ENCODE measurements around the gene DNAAF5.

Gene DNAAF5

DNA sequence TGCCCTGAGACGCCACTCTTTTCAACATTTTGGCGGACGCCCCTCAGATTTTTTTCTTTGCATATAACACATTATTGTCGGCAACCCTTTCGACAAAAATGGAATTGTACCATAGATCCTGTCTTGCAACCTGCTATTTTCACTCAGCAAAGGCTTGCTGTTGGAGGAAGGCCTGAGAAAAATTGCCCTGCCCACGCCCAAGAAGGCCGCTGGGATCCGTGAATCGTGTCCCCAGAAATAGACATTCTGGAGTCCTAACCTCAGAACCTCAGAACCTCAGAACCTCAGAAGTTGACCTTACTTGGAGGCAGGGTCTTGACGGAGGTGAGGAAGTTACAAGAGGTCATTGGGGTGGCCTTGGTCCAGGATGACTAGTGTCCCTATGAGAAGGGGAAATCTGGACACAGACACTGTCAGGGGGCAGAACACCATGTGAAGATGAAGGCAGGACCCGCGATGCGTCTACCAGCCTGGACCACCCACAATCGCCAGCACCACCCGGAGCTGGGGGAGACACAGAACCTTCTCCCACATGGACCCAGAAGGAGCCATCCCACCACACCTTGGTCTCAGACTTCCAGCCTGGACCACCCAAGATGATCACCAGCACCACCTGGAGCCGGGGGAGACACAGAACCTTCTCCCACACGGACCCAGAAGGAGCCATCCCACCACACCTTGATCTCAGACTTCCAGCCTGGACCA is 19.1 kb upstream of the DNAAF5 start:
- no peak for DNase-seq

DNA sequence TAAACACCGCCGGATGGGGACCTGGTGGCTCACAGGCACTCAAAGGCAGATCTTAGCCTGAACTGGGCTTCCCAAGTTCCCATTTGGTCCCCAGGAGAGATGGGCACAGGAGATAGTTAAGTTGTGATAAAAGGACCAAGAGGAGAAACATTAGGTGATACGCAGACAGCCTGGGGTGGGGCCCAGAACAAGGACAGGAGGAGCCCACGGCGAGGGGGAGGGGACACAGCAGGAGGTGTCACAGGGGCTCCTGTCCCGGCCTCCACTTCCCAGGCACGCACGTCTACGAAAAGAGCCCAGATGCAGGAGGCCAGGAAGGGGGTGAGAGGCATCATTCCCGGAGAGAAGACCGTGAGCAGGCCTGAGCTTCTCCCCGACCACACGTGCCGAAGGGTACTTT is 16.3 kb upstream of the DNAAF5 start:
- no peak for DNase-seq

DNA sequence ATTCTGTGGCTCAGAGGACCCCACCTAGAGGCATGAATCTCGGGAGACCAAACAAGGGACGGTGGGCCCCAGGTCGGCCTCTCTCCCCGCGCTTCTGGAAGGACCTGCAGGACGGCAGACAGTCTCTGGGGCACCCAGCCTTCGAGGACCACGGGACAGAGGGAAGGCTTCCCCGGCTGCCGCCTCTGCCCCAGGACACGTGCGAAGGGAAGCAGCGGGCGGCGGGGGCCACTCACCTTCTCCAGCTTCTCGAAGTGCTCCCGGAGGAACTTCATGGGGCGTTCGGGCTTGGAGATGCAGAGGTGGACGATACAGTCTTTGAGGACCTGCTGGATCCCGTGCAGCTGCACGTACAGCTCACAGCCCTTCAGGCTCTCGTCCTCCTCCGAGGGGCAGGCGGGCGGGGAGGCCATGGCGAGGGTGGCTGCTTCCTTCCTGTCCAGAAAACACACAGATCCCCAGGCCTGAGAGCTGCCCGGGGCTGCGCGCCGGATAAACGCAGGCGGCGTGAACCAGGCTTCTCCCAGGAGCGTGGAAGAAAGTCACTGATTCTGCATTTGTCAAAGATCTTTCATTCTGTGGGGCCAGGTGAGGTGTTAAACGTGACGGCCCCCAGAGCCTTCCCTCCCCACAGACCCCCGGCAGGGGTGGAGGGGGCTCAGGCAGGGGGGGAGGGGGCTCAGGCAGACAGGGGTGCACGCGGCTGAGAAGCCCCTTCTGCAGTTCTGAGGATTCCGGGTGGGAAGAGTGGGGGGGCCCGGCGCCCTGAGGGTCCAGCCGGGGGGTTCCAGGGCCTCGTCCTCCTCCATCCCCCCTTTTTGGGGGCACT is 15.2 kb upstream of the DNAAF5 start:
- no peak for DNase-seq

DNA sequence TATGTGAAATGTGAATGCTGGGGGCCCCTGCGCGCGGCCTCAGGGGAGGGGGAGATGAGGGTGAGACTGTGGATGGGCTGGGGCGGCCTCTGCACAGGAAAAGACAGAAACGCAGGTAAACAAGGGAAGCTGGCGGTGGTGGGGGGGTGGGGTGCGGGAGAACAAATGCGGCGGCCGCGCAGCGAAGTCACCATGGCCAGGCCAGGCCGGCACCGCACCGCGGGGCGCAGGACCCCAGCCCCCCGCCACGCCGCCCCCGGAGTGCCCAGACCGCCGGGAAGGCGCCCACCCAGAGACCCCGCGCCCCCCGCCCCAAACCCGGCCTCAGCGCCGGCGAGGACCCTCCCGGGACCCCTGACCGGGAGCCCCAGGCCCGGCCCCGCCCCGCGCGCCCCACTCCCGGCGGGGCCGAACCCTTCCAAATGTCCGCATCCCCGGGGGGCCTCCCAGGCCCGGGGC is 14.5 kb upstream of the DNAAF5 start:
- DNase-seq, result no peak

DNA sequence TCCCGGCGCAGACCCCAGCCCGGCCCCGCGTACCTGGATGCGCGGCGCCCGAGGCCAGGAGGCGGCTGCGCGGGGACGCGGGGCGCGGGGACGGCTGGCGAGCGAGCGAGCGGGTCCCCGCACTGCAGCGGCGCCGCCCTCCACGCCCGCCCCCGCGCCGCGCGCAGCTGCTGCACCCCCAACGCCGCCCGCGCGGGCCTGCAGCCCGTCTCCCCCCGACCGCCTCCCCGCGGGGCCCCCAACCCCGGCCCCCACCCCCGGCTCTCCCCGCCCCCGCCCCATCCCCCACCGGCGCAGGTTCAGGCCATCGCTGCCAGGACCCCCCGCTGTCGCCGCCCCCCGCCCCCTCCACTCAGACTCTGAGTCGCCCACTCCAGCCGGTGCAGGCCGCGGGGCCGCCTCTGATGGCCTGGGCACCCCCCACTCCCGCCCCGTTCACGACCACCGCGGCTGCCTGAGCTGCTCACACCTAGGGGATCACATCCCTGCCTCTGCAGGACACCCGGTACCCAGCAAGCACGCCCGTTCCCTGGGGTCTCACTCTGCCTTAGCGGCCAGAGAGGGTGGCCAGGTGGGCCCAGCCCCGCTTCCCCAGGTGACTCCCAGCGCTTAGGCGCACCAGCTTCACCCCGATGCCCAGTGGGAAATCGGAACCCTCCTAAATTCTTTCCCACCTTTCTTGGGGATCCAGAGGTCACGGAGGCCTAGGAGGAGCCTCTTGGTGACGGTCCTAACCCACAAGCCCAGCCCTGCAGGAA is 13.9 kb upstream of the DNAAF5 start:
- no peak for DNase-seq

DNA sequence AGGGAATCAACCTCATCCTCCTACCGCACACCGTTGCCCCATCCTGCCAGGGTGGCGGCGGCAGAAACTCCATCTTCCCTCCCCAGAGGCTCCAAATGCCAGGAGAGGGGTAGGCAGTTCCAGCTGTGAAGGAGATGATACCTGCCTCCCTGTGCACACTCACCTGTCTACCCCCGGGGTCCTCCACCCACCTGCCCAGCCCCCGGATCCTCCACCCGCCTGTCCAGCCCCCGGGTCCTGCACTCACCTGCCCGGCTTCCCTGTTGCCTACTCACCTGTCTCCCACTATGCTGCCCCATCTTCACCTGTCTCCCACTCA is 13.4 kb upstream of the DNAAF5 start:
- no peak for DNase-seq

DNA sequence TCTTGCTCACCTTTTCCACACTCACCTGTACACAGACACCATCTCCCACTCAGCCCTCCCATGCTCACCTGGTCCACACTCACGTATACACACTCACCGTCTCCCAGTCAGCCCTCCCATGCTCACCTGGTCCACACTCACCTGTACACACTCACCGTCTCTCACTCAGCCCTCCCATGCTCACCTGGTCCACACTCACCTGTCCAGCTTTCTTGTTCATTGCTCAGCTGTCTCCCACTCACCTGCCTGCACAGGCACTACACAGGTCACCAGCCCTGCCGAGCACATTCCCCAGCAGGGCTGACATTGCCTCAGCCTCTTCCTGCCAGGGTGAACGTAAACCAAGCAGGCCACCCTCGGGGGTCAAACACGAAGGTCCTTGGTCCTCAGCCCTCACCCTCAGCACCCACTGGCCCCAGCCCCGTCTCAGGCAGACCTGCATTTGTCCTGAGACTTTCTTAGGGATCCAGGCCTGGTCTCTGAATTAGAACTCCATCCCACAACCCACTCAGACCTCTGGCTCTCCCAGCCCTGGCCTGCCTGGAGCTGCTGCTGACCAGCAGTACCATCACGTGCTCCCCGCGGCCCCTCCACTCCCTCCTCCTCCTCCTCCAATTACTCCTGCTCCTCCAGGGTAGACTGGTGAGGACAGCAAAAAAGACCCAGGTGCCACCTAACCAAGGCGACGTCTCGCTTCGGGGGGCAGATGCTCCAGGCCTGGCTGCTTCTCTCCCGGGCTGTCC is 12.8 kb upstream of the DNAAF5 start:
- DNase-seq, result no peak

DNA sequence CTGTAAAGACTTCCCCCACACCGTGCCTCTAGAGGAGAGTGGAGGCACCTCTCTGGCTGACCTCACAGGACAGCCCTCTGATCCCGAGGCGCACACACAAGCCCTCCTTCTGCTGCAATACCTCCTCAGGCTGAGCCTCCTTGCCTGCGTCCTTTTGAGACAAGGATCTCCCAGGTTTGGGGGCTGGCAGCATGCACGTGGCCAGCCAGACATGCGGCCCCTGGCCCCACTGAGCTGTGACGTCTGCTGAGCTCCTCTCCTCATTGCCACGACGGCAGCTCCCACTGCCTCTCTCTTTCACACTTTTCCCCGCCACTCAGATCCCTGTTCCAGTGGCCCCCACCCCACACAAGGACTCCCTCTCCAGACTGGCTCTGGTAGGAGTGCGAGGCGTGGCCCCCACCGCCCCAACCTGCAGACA is 12.2 kb upstream of the DNAAF5 start:
- no peak for DNase-seq

DNA sequence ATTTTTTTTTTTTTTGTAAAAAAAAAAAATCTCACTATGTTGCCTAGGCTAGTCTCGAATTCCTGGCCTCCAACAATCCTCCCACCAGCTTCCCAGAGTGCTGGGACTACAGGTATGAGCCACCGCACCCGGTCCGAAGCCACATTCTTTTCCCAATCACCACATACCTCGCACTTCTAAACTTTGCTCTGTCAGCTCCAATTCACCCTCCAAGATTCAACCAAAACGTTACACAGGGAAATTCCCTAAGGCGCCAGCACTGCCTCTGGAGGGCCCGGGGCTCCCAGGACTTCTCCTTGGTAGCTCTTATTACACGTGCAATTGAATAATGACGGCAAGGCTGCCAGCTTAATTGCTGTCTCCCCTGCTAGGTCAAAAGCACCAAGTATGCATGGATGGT is 10.3 kb upstream of the DNAAF5 start:
- DNase-seq, result peak; percentile 61

DNA sequence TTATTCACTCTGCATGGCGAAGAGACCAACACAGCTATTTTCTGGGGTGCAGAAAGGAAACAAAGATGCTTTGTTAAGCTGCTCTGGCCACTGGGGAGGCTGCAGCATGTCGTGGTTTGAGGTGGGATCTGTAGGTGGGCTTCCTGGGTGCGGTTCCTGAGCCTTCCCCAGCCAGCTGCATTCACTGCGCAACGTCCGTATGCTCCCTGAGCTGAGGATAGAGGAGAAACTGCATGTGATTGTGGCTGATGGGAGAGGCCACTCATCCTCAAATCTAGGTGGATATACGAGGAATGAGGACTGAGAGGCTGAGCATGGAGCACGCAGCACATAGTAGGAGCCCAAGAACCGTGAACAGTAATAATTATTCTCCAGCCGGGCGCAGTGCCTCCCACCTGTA is 9.9 kb upstream of the DNAAF5 start:
- DNase-seq, result no peak

DNA sequence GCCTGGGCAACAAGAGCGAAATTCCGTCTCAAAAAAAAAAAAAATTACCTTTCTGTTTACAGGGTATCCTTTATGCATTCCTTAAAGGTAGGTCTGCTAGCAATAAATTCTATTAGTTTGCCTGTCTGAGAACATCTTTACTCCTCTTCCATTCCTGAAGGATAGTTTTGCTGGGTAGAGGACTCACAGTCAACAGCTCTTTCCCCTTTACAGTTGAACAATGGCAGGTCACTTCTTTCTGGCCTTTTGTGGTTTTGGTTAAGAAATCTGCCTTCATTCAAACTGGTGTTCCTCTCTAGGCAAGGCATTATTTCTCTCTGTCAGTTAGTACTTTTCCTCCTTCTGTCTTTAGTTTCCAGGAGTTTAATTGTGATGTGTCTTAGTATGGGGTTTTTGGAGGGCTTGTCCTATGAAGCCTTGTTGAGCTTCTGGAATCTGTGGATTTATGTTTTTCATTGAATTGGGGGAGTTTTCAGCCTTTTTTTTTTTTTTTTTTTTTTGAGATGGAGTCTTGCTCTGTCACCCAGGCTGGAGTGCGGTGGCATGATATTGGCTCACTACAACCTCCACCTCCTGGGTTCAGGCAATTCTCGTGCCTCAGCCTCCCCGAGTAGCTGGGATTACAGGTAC is 4.8 kb upstream of the DNAAF5 start:
- DNase-seq, result no peak

DNA sequence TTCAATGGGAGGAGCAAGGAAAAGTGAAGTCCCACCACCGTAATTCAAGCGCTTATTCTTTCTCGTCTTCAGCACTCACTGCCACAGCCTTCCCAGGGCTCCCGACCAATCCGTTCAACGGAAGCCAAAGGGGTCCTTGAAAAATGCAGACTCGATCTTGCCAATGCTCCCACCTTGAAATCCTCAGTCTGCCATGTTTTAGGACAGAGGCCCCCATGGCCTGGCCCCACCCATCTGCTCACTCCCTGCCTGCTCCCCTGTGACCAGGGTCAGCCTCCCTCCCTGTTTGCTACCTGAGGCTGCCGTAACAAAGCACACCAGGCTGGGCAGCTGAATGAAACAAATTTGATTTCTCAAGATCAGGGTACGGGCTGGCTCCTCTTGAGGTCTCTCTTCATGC is 3.0 kb upstream of the DNAAF5 start:
- no peak for DNase-seq

DNA sequence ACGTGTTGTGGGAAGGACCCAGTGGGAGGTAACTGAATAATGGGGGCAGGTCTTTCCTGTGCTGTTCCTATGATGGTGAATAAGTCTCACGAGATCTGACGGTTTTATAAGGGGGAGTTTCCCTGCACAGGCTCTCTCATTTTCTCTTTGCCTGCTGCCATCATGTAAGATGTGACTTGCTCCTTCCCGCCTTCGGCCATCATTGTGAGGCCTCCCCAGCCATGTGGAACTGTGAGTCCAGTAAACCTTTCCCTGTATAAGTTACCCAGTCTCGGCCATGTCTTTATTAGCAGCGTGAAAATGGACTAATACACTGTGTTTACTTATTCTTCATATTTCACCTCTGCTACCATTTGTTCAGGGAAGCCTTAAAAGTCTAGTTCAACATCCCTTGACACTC is 2.2 kb upstream of the DNAAF5 start:
- DNase-seq, result no peak

DNA sequence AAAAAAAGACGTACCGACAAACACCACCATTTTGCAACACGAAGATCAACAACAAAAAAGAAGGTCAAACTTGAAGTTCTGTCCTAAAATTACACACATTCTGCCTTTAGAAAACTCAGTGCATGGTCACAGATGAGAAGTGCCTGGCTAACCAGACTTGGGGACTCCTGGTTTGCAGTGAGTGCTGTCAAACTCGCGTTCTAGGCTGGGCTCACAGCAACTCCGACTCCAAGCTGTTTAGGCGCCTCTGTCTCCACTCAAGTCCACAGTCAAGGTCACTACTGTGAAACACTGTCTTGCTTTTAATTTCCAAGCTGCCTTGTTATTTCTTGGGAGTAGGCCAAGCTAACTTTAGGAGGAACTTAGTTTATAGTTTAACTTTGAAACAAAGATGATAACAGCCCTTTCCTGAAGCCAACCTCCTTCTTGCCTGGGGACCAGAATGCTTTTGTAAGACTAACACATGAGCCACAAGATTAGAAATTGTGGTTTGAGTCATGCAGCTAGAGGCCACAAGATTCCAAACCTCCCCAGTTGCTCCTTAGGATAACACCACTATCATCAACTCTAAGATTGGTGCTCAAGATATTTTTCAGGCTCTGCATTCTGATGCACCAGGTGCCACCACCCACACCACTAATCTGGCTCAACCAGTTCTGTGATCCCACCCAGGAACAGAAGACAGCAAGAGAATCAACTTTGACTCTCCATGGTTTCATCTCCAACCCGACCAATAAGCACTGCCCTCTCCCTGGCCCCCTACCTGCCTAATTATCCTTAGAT is 1.1 kb upstream of the DNAAF5 start:
- DNase-seq, result no peak

DNA sequence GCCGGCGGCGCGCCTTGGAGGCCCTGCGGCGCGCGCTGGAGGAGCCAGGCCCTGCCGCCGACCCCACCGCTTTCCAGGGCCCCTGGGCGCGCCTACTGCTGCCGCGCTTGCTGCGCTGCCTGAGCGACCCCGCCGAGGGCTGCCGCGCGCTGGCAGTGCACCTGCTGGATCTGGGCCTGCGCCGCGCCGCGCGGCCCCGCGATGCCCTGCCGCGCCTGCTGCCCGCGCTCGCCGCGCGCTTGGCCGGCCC is 280 bp downstream of the DNAAF5 start:
- no peak for DNase-seq

DNA sequence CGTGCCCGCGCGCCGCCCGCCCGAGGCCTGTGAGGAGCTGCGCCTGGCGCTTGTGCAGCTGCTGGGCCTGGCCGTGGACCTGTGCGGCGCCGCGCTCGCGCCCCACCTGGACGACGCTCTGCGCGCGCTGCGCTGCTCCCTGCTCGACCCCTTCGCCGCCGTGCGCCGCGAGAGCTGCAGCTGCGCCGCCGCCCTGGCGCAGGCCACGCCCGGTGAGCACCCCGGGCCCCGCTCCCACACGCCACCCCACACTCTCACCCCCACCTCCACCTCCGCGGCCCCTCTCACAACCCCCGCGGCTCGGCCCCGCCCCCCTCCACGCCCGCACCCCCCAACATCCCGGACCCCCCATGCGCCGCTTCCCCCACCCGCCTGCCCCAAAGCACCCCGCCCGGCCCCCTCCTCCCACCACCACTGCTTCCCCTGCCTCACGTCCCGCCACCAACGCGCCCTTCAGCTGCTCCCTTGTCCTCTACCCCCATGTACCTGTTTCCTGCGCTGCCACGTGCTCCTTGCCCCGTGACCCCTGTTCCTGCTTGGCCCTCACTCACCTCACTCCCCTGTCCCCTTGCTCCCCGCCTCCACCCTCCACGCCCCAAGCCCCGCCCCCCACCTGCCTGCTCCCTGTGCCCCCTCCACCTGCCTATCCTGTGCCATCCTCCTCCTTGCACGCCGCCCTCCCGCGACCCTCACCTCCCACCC is 756 bp downstream of the DNAAF5 start, which contains the start of gene PRKAR1B:
TSS of gene PRKAR1B (minus strand) at position 178 of the 702 bp plus-strand sequence. CDS start 15,776 bp downstream, outside the sequence.
- no peak for DNase-seq

DNA sequence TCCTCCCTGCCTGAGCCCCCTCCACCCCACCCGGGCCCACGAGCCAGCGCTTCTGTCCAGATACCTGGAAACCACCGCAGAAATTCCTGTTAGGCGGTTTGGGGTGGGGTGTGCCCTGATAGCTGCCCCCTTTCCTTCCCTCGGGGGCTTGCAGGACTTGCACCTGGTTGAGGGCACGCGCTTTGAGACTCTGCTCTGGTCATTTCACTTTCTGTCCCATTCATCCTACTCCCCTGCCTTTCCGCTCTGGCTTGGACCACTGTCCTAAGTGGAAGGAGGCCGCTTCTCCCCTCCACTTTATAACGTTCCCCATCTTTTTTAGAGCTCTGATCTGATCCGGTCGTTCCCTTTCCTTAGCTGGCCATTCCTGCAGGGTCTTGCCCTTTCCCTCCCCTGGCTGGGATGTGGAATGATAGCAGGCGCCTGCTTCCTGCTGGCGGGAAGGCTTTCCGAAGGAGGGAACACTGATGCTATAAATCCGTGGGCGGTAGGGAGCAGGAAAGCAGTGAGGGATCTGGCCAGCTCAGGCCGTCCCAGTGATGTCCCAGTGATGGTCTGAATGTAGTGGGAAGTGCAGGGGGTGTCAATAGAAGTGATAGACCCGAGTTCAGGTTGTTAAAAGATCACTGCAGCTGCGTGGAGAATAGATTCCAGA is 1.4 kb downstream of the DNAAF5 start:
- no peak for DNase-seq

DNA sequence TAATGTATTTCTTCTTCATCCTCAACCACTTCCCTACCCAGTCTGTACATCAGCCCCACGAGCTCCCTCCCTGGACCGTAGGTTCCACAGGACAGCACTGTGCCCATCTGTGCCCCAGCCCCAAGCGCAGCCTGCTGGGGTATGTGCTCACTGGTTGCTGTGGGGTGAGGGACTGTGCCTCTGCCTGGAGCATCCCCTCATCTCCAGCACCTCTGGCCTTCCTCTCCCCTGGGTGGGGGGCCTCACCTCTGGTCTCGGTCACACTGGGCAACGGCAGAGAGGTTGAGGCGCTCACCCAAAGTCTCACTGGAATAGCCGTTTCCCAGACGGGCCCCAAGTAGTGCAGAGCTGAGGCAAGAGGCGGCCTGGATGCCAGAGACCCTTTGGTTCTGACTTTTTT is 2.1 kb downstream of the DNAAF5 start:
- no peak for DNase-seq

DNA sequence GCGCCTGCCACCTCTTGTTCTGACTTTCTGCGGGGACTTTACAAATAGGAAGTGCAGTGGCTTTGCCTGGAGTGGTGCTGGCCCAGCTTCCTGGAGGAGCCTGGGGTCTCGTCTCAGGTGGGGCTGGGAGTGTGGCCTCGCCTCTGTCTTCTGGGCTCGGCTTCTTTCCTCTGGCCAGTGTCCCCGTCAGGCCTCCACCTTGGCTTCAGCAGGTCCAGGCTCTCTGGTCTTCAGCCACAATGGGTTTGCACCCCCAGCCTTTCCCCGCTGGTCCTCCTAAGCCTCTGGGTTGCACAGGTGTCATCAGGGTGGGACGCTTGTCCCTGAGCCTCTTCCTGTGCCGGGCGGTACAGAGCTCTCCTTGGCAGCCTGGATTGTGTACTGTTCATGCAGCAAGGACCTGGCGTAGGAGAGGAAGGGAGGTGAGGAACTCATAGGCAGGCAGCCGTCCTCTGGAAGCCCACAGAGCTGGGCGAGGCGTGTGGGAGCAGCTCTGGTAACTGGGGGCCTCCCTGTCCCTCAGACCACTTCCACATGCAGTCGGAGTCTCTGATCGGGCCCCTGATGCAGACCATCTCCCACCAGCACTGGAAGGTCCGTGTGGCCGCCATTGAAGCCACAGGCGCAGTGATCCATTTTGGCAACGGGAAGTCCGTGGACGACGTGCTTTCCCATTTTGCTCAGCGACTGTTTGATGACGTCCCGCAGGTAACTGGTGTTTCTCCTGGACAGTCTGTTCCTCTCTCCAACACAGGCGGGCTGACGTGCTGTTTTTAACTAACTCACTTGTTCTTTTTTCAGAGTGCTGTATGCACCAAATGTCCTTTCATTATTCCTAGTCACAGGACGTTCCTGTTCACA is 2.9 kb downstream of the DNAAF5 start:
- no peak for DNase-seq

Data from DMS79 (cell line).